Muscle of arm (tissue), 12 donors: Measurements from ENCODE around the gene CENPB. TPM values are rescaled to one million over a fixed set of nuclear protein-coding genes. Genes with fewer than 3 reads are reported as not detected.

Source experiments
- polyA plus RNA-seq, 12 donors: library from polyadenylated mRNA; unstranded; fragments of 120-200 nt; gene quantifications; one replicate each; pipeline ENCODE4 v1.2.1, GENCODE V29; 2013; ENCODE audit not compliant: insufficient read length in 12 of 12

CENPB gene
- polyA plus RNA-seq, 12 donors = 29.6 to 59.9 (median 39.1) TPM; not detected in 1

Other genes starting within 250 kb of the CENPB start
- not detected for gene GFRA4, start 123.3 kb downstream of the CENPB start, polyA plus RNA-seq
- 10 to 100 TPM in 11 of 12 donors, not detected in 1; 34.7 to 99.4 (median 59.6) TPM for gene ADAM33, start 104.7 kb downstream of the CENPB start, polyA plus RNA-seq
- gene SIGLEC1, start 74.1 kb downstream of the CENPB start, polyA plus RNA-seq = 1 to 10 TPM in 11 of 12 donors, not detected in 1; 2.9 to 5.6 (median 4.0) TPM
- 10 to 100 TPM in 11 of 12 donors, not detected in 1; 16.1 to 32.6 (median 21.5) TPM for gene HSPA12B, start 54.1 kb downstream of the CENPB start, polyA plus RNA-seq
- 10 to 100 TPM in 11 of 12 donors, not detected in 1; 10.7 to 23.2 (median 18.9) TPM for gene ADISSP, start 19.0 kb downstream of the CENPB start, polyA plus RNA-seq
- gene SPEF1, start 5.3 kb downstream of the CENPB start, polyA plus RNA-seq = under 1 TPM in 3 of 12 donors, not detected in 9; 0.09 to 0.11 (median 0.11) TPM
- gene CDC25B, start 9.6 kb upstream of the CENPB start, polyA plus RNA-seq = 100 to 1,000 TPM in 1 of 12 donors, 10 to 100 TPM in 10, not detected in 1; 46.2 to 105 (median 85.4) TPM
- 10 to 100 TPM in 2 of 12 donors, 1 to 10 TPM in 9, not detected in 1; 6.7 to 16.2 (median 8.4) TPM for gene AP5S1, start 33.8 kb upstream of the CENPB start, polyA plus RNA-seq
- gene MAVS, start 60.1 kb upstream of the CENPB start, polyA plus RNA-seq = 10 to 100 TPM; 19.5 to 82.5 (median 23.5) TPM
- 10 to 100 TPM in 10 of 12 donors, 1 to 10 TPM in 1, not detected in 1; 9.5 to 33.9 (median 29.2) TPM for gene PANK2, start 102.6 kb upstream of the CENPB start, polyA plus RNA-seq
- 100 to 1,000 TPM in 1 of 12 donors, 10 to 100 TPM in 11; 21.2 to 160 (median 25.2) TPM for gene RNF24, start 228.8 kb upstream of the CENPB start, polyA plus RNA-seq